Epithelial cell of esophagus (primary cell): ENCODE data around the gene PAK3.

ENCODE experiments used
- DNase-seq: peaks from one replicate; pipeline ENCODE4 v3.0.0; 2010; ENCODE audit warnings: low read depth
- H3K4me3 ChIP-seq: 2 replicates; pipeline ENCODE4 v1.5.1; 2011; ENCODE audit warnings: mild to moderate bottlenecking, low read length, control low read depth
- TF ChIP-seq, protein P1 (sequence below): IDR thresholded peaks from 2 replicates; pipeline ENCODE4 v1.5.1; 2011; ENCODE audit warnings: low read depth, mild to moderate bottlenecking, low read length, control low read depth, inconsistent platforms; ENCODE audit not compliant: insufficient read depth; ENCODE audit errors: missing control alignments

PAK3 gene

DNA sequence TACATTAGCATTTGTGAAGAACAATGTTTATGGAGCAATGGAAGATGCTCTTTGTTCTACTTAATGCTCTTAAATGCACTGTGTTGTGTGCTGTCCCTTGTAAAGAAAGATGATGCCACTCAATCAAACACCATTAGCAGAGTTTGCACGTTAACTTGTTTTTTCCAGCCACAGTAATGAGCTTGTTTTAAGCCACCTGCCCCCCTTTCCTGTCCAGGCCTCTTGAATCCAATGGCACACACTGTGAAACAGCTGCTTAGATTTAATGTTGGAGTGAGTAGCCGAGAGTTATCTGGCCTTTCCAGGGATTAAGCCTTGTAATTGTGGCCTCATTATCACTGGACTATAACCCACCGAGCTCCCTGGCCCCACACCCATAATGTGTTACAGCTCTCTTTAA is 86.0 kb downstream of the PAK3 start:
- TF ChIP-seq, protein P1, sequence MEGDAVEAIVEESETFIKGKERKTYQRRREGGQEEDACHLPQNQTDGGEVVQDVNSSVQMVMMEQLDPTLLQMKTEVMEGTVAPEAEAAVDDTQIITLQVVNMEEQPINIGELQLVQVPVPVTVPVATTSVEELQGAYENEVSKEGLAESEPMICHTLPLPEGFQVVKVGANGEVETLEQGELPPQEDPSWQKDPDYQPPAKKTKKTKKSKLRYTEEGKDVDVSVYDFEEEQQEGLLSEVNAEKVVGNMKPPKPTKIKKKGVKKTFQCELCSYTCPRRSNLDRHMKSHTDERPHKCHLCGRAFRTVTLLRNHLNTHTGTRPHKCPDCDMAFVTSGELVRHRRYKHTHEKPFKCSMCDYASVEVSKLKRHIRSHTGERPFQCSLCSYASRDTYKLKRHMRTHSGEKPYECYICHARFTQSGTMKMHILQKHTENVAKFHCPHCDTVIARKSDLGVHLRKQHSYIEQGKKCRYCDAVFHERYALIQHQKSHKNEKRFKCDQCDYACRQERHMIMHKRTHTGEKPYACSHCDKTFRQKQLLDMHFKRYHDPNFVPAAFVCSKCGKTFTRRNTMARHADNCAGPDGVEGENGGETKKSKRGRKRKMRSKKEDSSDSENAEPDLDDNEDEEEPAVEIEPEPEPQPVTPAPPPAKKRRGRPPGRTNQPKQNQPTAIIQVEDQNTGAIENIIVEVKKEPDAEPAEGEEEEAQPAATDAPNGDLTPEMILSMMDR: no peak
- DNase-seq: no peak
- H3K4me3 ChIP-seq: no peak overlapping the region

DNA sequence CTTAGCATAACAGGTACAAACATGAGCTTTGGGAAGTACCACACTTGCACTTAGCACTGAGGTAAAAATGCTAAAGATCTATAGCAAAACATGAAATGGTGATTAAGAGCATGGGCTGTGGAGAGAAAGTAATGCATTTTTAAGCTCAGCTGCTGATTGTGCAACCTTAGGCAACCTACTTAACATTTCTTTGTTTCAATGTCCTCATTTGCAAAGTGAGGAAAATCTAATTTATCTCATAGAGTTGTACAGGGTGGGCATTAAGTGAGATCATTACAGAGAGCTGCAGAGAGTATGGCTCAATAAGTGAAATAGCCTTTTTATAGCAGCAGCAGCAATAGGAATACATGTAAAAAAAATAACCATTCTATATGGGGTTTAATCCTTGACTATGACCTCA is 87.0 kb downstream of the PAK3 start:
- no peak overlapping the region for H3K4me3 ChIP-seq
- peak; percentile 15 for DNase-seq
- TF ChIP-seq, protein P1: no peak

DNA sequence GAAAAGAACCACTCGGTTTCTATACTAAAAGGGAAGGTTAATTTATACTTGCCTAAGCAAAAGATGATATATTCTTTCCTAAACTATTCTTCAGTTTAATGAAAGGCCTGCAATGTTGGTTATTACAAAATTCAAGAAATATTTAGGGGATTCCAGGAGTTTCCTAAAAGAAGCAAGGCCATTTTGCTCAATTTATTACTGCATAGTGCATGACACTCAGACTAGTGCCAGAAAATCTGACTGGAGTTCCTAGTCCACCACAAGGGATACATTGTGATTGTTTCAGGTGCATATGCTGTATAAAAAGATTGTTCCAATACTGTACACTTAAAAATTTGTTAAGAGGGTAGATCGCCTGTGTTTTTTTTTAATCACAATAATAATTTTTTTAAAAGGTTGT is 95.6 kb downstream of the PAK3 start:
- TF ChIP-seq, protein P1: no peak
- H3K4me3 ChIP-seq: no peak overlapping the region
- no peak for DNase-seq

DNA sequence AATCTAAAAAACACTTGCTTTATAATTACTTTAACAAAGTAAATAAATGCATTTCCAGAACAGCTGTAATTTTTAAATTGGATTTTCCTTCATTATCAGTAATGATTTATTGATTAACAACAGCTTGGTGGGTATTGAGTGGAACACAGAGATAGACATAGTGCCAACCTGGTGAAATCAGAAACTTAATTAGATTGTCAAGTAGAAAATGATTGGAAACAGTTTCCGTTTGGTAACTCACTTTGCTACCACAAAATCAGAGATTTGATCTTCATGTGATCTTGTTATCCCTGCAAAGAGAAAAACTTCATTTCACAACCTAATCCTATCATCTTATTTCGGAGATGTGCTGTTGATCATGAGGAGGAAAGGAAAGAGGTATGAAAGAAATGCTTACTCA is 103.5 kb downstream of the PAK3 start:
- DNase-seq: no peak
- H3K4me3 ChIP-seq: no peak overlapping the region
- TF ChIP-seq, protein P1: no peak

DNA sequence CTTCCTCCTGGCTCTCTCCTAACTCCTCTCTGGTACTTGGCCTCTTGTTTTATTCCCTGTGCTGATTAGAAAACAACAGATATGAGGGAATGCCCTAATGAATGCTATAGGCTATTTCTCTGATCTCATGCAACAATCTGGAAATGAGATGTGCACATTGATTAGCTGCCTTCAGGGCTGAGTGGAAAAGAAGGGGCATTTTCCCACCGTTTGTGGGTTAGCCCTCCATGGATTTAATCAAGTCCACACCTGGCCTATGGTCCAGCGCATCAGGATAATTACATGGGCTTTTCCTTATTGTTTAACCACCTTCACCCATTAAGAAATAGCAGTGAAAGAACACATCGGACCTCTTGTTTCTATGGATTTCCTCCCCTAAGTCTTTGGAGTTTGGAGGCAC is 104.3 kb downstream of the PAK3 start:
- TF ChIP-seq, protein P1: no peak
- H3K4me3 ChIP-seq: no peak overlapping the region
- DNase-seq: no peak

DNA sequence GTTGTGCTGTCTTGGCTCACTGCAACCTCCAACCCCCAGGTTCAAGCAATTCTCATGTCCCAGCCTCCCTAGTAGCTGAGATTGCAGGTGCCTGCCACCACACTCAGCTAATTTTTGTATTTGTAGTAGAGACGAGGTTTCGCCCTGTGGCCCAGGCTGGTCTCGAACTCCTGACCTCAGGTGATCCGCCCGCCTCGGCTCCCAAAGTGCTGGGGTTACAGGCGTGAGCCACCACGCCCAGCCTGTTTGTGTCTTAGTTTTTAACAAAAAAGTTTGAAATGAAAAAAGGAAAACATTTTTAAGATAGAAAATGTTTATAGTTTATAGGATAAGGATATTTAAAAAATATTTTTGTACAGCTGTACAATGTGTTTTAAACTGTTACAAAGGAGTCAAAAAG is 111.9 kb downstream of the PAK3 start:
- TF ChIP-seq, protein P1: no peak
- no peak for DNase-seq
- no peak overlapping the region for H3K4me3 ChIP-seq

DNA sequence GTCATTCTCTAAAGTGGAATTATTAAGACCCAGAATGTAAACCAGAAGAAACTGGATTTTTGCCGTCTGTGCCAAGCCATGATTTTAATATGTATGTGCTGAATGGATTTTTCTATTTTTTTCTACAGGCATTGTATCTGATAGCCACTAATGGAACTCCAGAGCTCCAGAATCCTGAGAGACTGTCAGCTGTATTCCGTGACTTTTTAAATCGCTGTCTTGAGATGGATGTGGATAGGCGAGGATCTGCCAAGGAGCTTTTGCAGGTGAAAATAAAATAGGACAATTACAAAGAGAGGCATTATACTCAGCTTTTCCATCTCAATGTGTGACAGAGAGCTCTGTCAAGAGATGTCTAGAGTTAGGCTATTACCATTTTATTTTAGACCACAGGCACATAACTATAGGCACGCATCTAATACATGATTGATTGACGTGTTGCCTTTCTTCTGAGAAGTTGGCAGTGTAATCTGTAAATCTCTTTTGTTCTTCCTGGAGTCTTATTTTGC is 120.4 kb downstream of the PAK3 start:
- TF ChIP-seq, protein P1: no peak
- no peak overlapping the region for H3K4me3 ChIP-seq
- DNase-seq: no peak
